ENCODE measurements around the gene SLC12A7.

The SLC12A7 gene

GRCh38 chr5:1019001-1019905, 92.6 kb downstream of the SLC12A7 start:
- no peak for DNase-seq (ENCODE audit: low read depth)

GRCh38 chr5:1018596-1018995, 93.3 kb downstream of the SLC12A7 start:
- DNase-seq (ENCODE audit: low read depth) = no peak

- DNase-seq (ENCODE audit: low read depth) = no peak
These were observed 94.0 kb downstream of the SLC12A7 start for GRCh38 chr5:1017691-1018455.

- DNase-seq (ENCODE audit: low read depth) = no peak
These were observed 94.8 kb downstream of the SLC12A7 start for GRCh38 chr5:1017056-1017455.

- DNase-seq (ENCODE audit: low read depth) = no peak
These were observed 95.4 kb downstream of the SLC12A7 start for GRCh38 chr5:1016476-1016875.

- no peak for DNase-seq (ENCODE audit: low read depth)
These were observed 95.8 kb downstream of the SLC12A7 start for GRCh38 chr5:1016036-1016435.

- DNase-seq (ENCODE audit: low read depth) = no peak
These were observed 96.4 kb downstream of the SLC12A7 start for GRCh38 chr5:1015507-1015906.

- DNase-seq (ENCODE audit: low read depth) = no peak
These were observed 97.1 kb downstream of the SLC12A7 start for GRCh38 chr5:1014781-1015221.

- DNase-seq (ENCODE audit: low read depth) = no peak
These were observed 97.5 kb downstream of the SLC12A7 start for GRCh38 chr5:1014346-1014745.

GRCh38 chr5:1013948-1014301, 97.9 kb downstream of the SLC12A7 start:
- no peak for DNase-seq (ENCODE audit: low read depth)

GRCh38 chr5:1013238-1013947, 98.5 kb downstream of the SLC12A7 start:
- no peak for DNase-seq (ENCODE audit: low read depth)

- no peak for DNase-seq (ENCODE audit: low read depth)
These were observed 99.0 kb downstream of the SLC12A7 start for GRCh38 chr5:1012900-1013237.

GRCh38 chr5:1012313-1012841, 99.5 kb downstream of the SLC12A7 start:
- DNase-seq (ENCODE audit: low read depth) = no peak

- DNase-seq (ENCODE audit: low read depth) = no peak
These were observed 100.0 kb downstream of the SLC12A7 start for GRCh38 chr5:1011741-1012312.

- no peak for DNase-seq (ENCODE audit: low read depth)
These were observed 100.6 kb downstream of the SLC12A7 start for GRCh38 chr5:1011226-1011631.

GRCh38 chr5:1010641-1011046, 101.2 kb downstream of the SLC12A7 start:
- no peak for DNase-seq (ENCODE audit: low read depth)

- no peak for DNase-seq (ENCODE audit: low read depth)
These were observed 101.7 kb downstream of the SLC12A7 start for GRCh38 chr5:1010181-1010510.

- DNase-seq (ENCODE audit: low read depth) = no peak
These were observed 102.3 kb downstream of the SLC12A7 start for GRCh38 chr5:1009359-1010180.

- no peak for DNase-seq (ENCODE audit: low read depth)
These were observed 103.2 kb downstream of the SLC12A7 start, which contains the start of gene NKD2 for GRCh38 chr5:1008451-1009358. Gene NKD2 (plus strand): TSS chr5:1008802. CDS start chr5:1009058, 256 bp downstream.

Data from stimulated activated CD8-positive, alpha-beta memory T cell treated with anti-CD3 and anti-CD28 coated beads, Interleukin-12 subunit alpha, Interleukin-12 subunit beta, amount 100 ng/mL, for 1 hour (primary cell).